ENCODE data around the gene LHX5.
A peak's percentile ranks its signal among the peaks of the same experiment; 100 is the strongest.

LHX5 gene

GRCh38 chr12:113478351-113479011 is 6.8 kb upstream of the LHX5 start:
- intact Hi-C loops (cut with DNase I) = no loop called here
- no peak for DNase-seq

GRCh38 chr12:113477842-113478215 is 6.2 kb upstream of the LHX5 start:
- intact Hi-C loops (cut with DNase I) = no loop called here
- peak in 1 of 10 donors; percentile 62 for DNase-seq

GRCh38 chr12:113477171-113477841 is 5.6 kb upstream of the LHX5 start:
- no peak for DNase-seq
- intact Hi-C loops (cut with DNase I) = no loop called here

GRCh38 chr12:113476176-113476986 is 4.7 kb upstream of the LHX5 start:
- peak in 1 of 10 donors; percentile 58 for DNase-seq
- intact Hi-C loops (cut with DNase I) = no loop called here

GRCh38 chr12:113475451-113476175 is 3.9 kb upstream of the LHX5 start:
- DNase-seq = no peak
- intact Hi-C loops (cut with DNase I) = no loop called here

GRCh38 chr12:113474635-113475436 is 3.2 kb upstream of the LHX5 start:
- no peak for DNase-seq
- intact Hi-C loops (cut with DNase I) = no loop called here

- intact Hi-C loops (cut with DNase I) = no loop called here
- no peak for DNase-seq
These were observed 2.3 kb upstream of the LHX5 start for GRCh38 chr12:113473942-113474341.

- intact Hi-C loops (cut with DNase I) = no loop called here
- no peak for DNase-seq
These were observed 1.7 kb upstream of the LHX5 start for GRCh38 chr12:113473400-113473799.

- intact Hi-C loops (cut with DNase I) = no loop called here
- DNase-seq = no peak
These were observed 785 bp upstream of the LHX5 start for GRCh38 chr12:113472191-113473121.

GRCh38 chr12:113470871-113471618 is 626 bp downstream of the LHX5 start:
- intact Hi-C loops (cut with DNase I) = no loop called here
- no peak for DNase-seq

- intact Hi-C loops (cut with DNase I) = no loop called here
- no peak for DNase-seq
These were observed 1.5 kb downstream of the LHX5 start for GRCh38 chr12:113469949-113470743.

- intact Hi-C loops (cut with DNase I) = no loop called here
- DNase-seq = no peak
These were observed 2.3 kb downstream of the LHX5 start for GRCh38 chr12:113469224-113469948.

GRCh38 chr12:113468365-113469223 is 3.1 kb downstream of the LHX5 start:
- DNase-seq = no peak
- intact Hi-C loops (cut with DNase I) = no loop called here

- intact Hi-C loops (cut with DNase I) = no loop called here
- DNase-seq = no peak
These were observed 3.9 kb downstream of the LHX5 start for GRCh38 chr12:113467502-113468364.

- DNase-seq = no peak
- intact Hi-C loops (cut with DNase I) = no loop called here
These were observed 4.5 kb downstream of the LHX5 start for GRCh38 chr12:113467142-113467501.
